Subcutaneous abdominal adipose tissue (tissue), 5 donors: ENCODE results near the gene NR1H4.
"Not testable (repeated sequence)": the region's sequence is repeated elsewhere in the genome, so short reads cannot be mapped to it uniquely, and the experiment has no call there.

ENCODE experiments used
- H3K27ac ChIP-seq: one replicate; pipeline ENCODE4 v1.7.0; 2013; ENCODE audit warnings: low read depth, mild to moderate bottlenecking, inconsistent platforms, low read length, moderate library complexity
- H3K27me3 ChIP-seq, 5 donors: one replicate each; pipeline ENCODE4 v1.7.0; 2013; ENCODE audit warnings: low read length in 5 of 5, inconsistent platforms in 1 of 5; ENCODE audit not compliant: control insufficient read depth in 5 of 5, insufficient read depth in 4 of 5
- H3K36me3 ChIP-seq, 5 donors: one replicate each; pipeline ENCODE4 v1.7.0; 2013; ENCODE audit warnings: low read length in 5 of 5; ENCODE audit not compliant: control insufficient read depth in 5 of 5, insufficient read depth in 5 of 5
- H3K4me1 ChIP-seq, 5 donors: one replicate each; pipeline ENCODE4 v1.7.0; 2013; ENCODE audit warnings: low read length in 5 of 5, mild to moderate bottlenecking in 3 of 5, moderate library complexity in 1 of 5; ENCODE audit not compliant: control insufficient read depth in 5 of 5, insufficient read depth in 5 of 5
- H3K4me3 ChIP-seq, 5 donors: one replicate each; pipeline ENCODE4 v1.7.0; 2013; ENCODE audit warnings: low read length in 5 of 5, low read depth in 1 of 5
- H3K9ac ChIP-seq, 5 donors: one replicate each; pipeline ENCODE4 v1.7.0; 2013; ENCODE audit warnings: low read length in 5 of 5, mild to moderate bottlenecking in 4 of 5, moderate library complexity in 3 of 5
- H3K9me3 ChIP-seq, 5 donors: one replicate each; pipeline ENCODE4 v1.7.0; 2013; ENCODE audit warnings: low read length in 5 of 5; ENCODE audit not compliant: control insufficient read depth in 5 of 5
- donor health status: healthy.
- donor health status: healthy.
- donor health status: healthy.
- donor health status: healthy.
- donor health status: healthy.

NR1H4 gene

GRCh38 chr12:100574187-100575074 lies 100.8 kb downstream of the NR1H4 start:
- Histone ChIP-seq H3K9me3 (no peaks in the 10 kb centered on the region), H3K27me3 (no peaks in the 10 kb centered on the region), H3K36me3 (peaks cover 0 to 5% (median 0%) of the 10 kb centered on the region in 5 donors), H3K27ac (peak overlapping the region; percentile 54), H3K9ac (peak overlapping the region; percentile 29 to 88 (median 78)), H3K4me3 (peak overlapping the region; percentile 77 to 87 (median 82)), H3K4me1 (peaks cover 3 to 18% (median 18%) of the 10 kb centered on the region in 5 donors)

DNA sequence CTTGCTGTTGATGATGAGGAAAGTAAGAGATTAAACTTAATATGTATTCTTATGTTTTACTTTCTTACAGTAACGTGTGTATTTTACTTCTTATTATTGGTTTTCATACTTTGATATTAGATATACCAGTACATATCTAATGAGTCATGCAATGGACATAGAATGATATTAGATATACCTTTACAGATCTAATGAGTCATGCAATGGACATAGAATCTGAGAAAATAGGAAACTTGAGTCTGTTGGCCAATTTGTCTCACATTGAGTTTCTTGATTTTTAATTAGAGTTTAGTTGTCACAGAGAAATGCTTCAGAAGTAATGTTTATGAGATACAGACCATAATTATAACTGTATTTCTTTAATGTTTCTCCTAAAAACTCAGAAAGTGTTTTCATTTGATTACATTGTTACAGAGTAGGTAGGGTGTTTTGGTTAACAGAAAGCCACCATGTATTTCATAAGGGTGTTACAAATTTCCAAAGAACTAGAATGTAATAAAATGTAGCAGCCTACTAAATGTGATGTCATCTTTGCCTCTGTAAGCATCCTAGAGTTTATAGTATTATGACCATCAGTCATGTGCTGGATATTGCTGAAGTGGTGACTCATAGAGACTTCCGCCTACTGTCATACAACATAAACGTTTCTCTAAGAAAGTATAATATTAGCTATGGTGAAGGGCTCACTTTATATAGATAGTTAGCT lies 102.8 kb downstream of the NR1H4 start:
- Histone ChIP-seq H3K9me3 (no peaks in the 10 kb centered on the region), H3K9ac (no peak overlapping the region), H3K27ac (no peak overlapping the region), H3K27me3 (no peaks in the 10 kb centered on the region), H3K4me1 (peaks cover 3 to 20% (median 18%) of the 10 kb centered on the region in 5 donors), H3K36me3 (peaks cover 0 to 5% (median 0%) of the 10 kb centered on the region in 5 donors), H3K4me3 (no peak overlapping the region)

- H3K9ac ChIP-seq, result no peak overlapping the region
- peaks cover 0 to 5% (median 0%) of the 10 kb centered on the region in 5 donors for H3K36me3 ChIP-seq
- H3K4me3 ChIP-seq, result no peak overlapping the region
- no peaks in the 10 kb centered on the region for H3K27me3 ChIP-seq
- no peak overlapping the region for H3K27ac ChIP-seq
- H3K9me3 ChIP-seq, result peaks cover 0 to 8% (median 0%) of the 10 kb centered on the region in 5 donors
- H3K4me1 ChIP-seq, result peaks cover 3 to 10% (median 9%) of the 10 kb centered on the region in 5 donors
Observed at GRCh38 chr12:100578923-100579322, 105.3 kb downstream of the NR1H4 start.

DNA sequence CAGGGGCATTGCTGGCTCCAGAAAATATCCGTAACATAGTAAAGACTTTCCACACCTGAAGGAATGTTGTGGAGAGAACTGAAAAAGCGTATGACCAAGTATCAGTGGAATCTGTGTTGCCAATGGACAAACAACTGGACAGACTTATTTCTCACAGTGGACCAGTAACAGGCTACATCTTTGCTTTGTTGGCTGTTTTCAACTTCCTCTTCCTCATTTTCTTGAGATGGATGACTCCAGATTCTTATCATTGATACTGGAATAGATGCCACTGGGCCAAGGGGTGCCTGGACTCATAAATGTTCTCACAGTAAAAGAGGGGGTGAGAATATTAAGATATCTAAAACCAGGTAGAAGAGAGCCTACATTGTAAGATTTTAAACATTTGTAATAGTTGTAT lies 106.2 kb downstream of the NR1H4 start:
- no peak overlapping the region for H3K4me3 ChIP-seq
- peaks cover 0 to 5% (median 0%) of the 10 kb centered on the region in 5 donors for H3K36me3 ChIP-seq
- H3K4me1 ChIP-seq, result peaks cover 0 to 3% (median under 1%) of the 10 kb centered on the region in 5 donors
- H3K9me3 ChIP-seq, result peaks cover 0 to 8% (median 0%) of the 10 kb centered on the region in 5 donors
- H3K9ac ChIP-seq, result no peak overlapping the region
- H3K27ac ChIP-seq, result no peak overlapping the region
- no peaks in the 10 kb centered on the region for H3K27me3 ChIP-seq

DNA sequence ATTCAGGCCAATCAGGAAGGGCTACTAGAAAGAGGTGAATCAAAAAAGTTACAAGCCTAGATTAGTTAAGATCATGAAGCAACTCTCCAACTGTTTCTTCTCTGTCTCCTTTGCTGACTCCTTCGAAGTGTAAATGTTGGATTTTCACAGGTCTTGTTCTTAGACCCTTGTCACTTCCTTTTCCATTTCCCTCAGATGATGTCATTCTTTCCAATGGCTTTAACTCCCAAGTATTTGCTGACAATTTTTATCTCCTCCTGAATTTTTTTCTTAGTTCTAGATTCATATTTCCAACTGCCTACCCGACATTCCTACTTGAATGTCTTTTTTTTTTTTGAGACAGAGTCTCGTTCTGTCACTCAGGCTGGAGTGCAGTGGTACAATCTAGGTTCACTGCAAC lies 110.6 kb downstream of the NR1H4 start:
- Histone ChIP-seq H3K4me1 (peaks cover 0 to 3% (median 0%) of the 10 kb centered on the region in 5 donors), H3K9me3 (peaks cover 0 to 8% (median 3%) of the 10 kb centered on the region in 5 donors), H3K4me3 (no peak overlapping the region), H3K36me3 (no peaks in the 10 kb centered on the region), H3K27ac (no peak overlapping the region), H3K9ac (no peak overlapping the region), H3K27me3 (no peaks in the 10 kb centered on the region)

GRCh38 chr12:100591979-100592378 lies 118.3 kb downstream of the NR1H4 start:
- Histone ChIP-seq H3K4me3 (no peak overlapping the region), H3K9me3 (peaks cover 0 to 7% (median 0%) of the 10 kb centered on the region in 5 donors), H3K9ac (no peak overlapping the region), H3K36me3 (no peaks in the 10 kb centered on the region), H3K27ac (no peak overlapping the region), H3K4me1 (peaks cover 0 to 6% (median 4%) of the 10 kb centered on the region in 5 donors), H3K27me3 (no peaks in the 10 kb centered on the region)

DNA sequence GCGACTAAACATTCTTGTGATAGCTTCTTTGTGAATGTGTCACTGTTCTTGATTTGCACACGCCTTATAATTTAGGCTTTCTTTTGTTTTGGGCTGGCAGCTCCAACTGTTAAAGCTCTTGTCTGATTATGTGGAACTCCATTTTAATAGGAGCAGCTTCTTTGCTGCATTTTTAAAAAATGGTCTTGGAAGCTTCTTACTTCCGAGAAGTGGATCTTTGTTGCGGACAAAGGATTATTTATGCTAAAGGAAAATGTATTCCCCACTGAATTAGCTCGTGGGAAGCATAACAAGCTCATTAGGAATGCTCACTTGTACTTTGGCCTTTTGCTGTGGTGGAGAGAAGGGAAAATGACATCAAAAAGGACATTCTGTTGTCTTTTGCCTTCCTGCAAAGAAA lies 119.8 kb downstream of the NR1H4 start:
- Histone ChIP-seq H3K27ac (no peak overlapping the region), H3K9me3 (peaks cover 0 to 4% (median 0%) of the 10 kb centered on the region in 5 donors), H3K9ac (peak overlapping the region in 1 of 5 donors; percentile 41), H3K36me3 (no peaks in the 10 kb centered on the region), H3K4me1 (peaks cover 0 to 6% (median 4%) of the 10 kb centered on the region in 5 donors), H3K27me3 (no peaks in the 10 kb centered on the region), H3K4me3 (peak overlapping the region in 2 of 5 donors; percentile 2 to 53)

GRCh38 chr12:100601626-100602025 lies 128.0 kb downstream of the NR1H4 start:
- Histone ChIP-seq H3K36me3 (no peaks in the 10 kb centered on the region), H3K27ac (no peak overlapping the region), H3K4me1 (no peaks in the 10 kb centered on the region), H3K9ac (no peak overlapping the region), H3K4me3 (no peak overlapping the region), H3K9me3 (no peaks in the 10 kb centered on the region), H3K27me3 (no peaks in the 10 kb centered on the region)

- H3K4me1 ChIP-seq, H3K9me3 ChIP-seq: not testable (repeated sequence)
Observed at GRCh38 chr12:100602997-100603396, 129.3 kb downstream of the NR1H4 start.

DNA sequence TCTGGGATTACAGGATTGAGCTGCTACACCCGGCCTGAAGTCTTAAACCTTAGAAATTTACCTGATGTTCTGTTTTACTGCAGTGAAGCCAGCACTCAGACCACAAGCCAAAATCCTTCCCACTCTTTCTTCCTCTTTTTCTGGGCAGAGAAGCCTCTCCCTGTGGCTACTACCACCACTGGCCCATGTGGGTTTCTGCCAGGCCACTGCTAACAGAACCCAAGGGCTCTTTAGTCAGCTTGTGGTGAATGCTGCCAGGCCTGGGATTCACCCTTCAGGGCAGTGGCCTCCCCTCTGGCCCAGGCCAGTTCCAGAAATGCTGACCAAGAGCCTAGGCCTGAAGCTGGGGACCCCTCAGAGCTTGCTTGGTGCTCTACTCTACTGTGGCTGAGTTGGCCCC lies 135.1 kb downstream of the NR1H4 start:
- H3K27me3 ChIP-seq, result no peaks in the 10 kb centered on the region
- H3K4me1 ChIP-seq, result peaks cover 0 to 11% (median 6%) of the 10 kb centered on the region in 5 donors
- H3K36me3 ChIP-seq, result peaks cover 0 to 5% (median 0%) of the 10 kb centered on the region in 5 donors
- no peak overlapping the region for H3K4me3 ChIP-seq
- no peaks in the 10 kb centered on the region for H3K9me3 ChIP-seq
- H3K27ac ChIP-seq, result no peak overlapping the region
- no peak overlapping the region for H3K9ac ChIP-seq

More at GRCh38 chr12:100602997-100603396, 129.3 kb downstream of the NR1H4 start:
- not testable (repeated sequence) for H3K9ac ChIP-seq, H3K27me3 ChIP-seq, H3K27ac ChIP-seq, H3K4me3 ChIP-seq, H3K36me3 ChIP-seq
